Measurements from ENCODE around the gene ACVR1C.
"Not testable (repeated sequence)": the region's sequence is repeated elsewhere in the genome, so short reads cannot be mapped to it uniquely, and the experiment has no call there.

ACVR1C gene

DNA sequence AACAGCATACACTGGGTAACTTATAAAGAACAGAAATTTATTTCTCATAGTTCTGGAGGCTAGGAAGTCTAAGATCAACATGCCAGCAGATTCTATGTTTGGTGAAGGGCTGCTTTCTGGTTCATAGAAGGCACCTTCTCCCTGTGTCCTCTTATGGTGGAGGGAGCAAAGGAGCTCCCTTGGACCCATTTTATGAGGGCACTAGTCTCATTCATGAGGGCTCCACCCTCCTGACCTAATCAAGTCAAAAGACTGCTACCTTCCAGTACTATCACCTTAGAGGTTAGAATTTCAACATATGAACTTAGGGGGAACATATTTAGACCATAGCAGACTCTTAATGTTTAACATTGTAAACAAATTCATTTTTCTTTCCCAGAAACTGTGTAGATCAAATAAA lies 54.5 kb downstream of the ACVR1C start:
- DNase-seq (ENCODE audit: low read depth in 3 of 3): no peak

DNA sequence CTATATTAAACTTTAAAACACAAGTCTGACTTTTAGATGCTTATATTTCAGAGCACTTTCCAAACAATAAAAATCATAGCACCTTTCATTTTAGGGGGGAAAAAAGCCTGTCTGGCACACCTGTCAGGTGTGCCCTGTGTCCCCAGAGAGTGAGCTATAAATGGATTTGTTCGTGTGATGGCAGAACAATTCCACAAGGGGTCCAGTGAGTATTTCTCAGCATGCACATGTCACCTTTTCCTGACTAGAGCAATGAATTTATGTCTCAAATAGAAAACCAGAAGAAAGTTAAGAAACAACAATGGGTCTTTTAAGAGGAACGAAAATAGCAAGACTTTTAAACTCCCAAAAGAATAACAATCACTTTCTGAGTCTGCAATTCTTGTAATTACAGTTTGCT lies 55.9 kb downstream of the ACVR1C start:
- no peak for DNase-seq (ENCODE audit: low read depth in 3 of 3)

DNA sequence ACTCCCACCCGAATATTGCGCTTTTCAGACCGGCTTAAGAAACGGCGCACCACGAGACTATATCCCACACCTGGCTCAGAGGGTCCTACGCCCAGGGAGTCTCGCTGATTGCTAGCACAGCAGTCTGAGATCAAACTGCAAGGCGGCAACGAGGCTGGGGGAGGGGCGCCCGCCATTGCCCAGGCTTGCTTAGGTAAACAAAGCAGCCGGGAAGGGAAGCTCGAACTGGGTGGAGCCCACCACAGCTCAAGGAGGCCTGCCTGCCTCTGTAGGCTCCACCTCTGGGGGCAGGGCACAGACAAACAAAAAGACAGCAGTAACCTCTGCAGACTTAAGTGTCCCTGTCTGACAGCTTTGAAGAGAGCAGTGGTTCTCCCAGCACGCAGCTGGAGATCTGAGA lies 62.0 kb downstream of the ACVR1C start:
- not testable (repeated sequence) for DNase-seq (ENCODE audit: low read depth in 3 of 3)

DNA sequence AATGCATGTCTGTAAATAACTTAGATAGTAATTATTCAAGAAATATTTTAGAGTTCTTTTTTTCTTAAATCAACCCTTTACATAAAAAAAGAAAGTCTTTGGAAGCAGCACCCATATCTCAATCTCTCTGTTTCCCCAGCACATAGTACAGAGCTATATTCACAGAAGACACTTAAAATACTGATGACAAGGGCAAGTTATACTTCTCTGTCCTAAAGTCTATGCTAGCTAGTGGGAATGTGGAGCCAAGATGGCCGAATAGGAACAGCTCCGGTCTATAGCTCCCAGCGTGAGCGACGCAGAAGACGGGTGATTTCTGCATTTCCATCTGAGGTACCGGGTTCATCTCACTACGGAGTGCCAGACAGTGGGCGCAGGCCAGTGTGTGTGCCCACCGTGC lies 62.6 kb downstream of the ACVR1C start:
- DNase-seq (ENCODE audit: low read depth in 3 of 3): not testable (repeated sequence)

DNA sequence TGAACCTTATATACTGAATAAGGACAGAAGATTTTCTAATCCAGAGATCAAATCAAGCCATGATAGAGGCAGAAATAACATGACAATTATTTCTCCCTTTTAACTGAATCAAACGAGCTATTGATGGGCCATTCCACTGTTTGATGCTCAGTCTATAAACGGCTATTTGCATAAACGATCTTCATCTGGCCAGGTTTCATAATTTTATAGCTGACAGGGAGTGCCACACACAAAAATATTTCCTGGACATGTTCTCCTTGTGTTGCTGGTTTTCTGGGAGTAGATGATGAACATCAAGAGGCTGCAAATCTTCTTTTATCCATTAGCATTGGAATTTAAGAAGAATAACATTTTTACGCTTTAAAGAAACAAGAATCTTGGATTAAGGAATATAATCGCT lies 63.1 kb downstream of the ACVR1C start:
- DNase-seq (ENCODE audit: low read depth in 3 of 3): no peak

DNA sequence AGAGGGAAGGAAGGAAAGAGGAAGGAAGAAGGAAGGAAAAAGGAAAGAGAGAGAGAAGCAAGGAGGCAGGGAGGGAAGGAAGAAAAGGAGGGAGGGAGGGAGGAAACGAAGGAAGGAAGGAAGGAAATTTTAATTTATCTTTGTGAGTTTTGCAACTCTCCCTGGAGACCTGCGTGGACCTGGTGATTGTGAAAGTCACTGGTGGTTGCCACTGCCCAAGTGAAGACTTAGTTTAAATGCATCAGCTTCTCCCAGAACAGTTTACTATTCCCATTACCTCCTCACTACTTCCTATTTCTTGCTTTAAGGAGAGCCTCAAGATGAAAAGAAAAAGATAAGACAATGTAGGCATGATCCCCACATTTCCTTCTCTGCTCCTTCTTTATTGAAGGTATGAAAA lies 68.8 kb downstream of the ACVR1C start:
- no peak for DNase-seq (ENCODE audit: low read depth in 3 of 3)

DNA sequence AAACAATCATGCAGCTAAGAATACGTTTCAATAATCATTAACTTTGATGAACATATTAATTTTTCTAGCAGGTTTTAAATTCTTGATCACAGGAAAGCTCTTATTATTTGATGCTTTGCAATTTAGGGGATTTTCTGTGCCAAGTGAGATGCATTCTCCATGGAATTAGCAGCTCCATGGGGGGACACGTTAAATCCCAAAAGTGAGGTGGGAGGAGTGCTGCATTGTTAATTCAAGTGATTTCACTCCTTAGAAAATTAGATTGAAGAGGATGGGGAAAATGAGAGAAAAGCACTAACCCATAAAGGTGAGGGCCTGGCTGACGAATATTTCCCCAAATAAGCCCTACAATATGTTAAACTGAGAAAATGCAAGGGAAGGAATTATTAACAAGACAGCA lies 69.2 kb downstream of the ACVR1C start:
- no peak for DNase-seq (ENCODE audit: low read depth in 3 of 3)

DNA sequence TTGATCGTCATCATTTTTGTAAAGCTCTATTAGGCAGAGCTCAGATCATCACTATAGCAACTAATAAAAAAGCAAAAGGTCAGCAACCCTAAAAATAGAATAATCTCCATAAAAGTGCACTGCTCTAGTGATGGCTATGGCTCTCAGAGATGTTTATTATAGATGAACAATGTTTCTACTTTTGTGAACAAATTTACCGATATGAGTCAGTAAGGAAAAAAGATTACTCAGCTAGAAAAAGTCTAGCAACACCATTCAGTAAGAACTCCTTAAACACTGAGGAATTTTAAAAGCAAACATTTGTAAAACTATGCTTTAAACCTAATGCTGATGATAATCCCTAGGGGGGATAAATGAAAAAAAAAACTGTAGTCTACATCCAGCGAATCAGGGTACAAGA lies 69.6 kb downstream of the ACVR1C start:
- no peak for DNase-seq (ENCODE audit: low read depth in 3 of 3)

DNA sequence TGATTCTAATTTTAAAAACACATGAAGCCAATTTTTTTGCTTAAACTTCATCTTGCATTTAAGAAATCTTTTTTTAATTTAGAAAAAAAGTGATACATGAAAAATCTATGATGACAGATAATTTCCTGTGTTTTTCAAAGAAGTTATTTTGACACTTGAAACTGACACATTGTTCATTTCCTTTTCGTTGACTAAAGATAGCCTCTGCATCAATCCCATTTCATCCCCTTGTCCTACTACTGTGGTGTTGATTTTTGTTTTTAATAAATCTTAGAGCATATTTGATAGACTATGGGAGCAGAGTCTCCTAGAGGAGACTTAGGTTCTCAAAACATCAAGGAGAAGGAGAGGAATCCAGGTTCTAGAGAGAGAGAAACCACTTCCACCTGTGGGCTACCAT lies 70.9 kb downstream of the ACVR1C start:
- no peak for DNase-seq (ENCODE audit: low read depth in 3 of 3)

DNA sequence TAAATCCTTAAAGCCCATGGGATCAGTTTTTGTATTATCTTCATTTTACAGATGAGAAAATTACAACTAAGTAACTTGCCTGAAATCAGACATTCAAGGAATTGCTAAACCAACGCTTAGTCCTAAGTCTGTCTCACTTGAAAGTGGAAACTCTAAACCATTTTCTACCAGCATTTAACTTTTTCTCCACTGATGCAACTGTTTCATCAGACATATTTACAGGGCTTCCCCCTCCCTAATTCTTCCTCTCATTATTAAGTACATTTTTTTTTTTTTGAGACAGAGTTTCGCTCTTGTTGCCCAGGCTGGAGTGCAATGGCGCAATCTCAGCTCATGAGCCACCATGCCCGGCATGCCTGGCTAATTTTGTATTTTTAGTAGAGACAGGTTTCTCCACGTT lies 88.6 kb downstream of the ACVR1C start:
- no peak for DNase-seq (ENCODE audit: low read depth in 3 of 3)

DNA sequence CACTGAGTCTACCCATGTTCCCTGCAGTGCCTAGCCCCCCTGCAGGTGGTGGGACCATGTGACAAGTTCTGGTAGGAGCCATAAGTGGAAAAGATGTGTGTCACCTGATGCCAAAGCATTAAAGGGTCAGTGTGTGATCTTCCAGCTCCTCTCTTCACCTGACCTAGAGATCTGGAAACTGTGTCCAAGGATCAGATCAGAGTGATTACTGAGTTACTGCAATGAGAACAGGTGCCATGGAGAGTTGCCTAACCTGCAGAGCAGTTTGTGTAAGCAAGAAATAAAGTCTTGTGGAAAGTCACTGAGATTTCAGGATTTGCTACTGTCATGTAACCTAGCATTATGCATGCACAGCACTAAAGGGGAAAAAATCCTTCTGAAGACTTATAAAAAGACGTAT lies 90.6 kb downstream of the ACVR1C start:
- no peak for DNase-seq (ENCODE audit: low read depth in 3 of 3)

DNA sequence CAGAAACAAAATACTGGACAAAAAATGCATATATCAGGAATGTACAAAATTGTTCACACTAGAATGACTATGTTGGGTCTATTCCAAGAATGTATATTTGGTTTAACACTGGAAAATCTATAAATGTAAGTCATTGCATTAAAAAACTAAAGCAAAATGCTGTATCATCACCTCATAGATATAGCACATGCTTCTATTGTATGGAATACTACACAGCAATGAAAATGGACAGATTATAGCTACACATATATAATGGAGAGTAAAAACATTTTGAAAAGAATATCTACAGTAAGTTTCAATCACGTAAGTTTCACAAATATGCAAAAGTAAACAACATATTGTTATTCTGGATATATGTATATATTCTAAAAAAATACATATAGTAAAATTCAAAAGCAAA lies 91.8 kb downstream of the ACVR1C start:
- DNase-seq (ENCODE audit: low read depth in 3 of 3): no peak

DNA sequence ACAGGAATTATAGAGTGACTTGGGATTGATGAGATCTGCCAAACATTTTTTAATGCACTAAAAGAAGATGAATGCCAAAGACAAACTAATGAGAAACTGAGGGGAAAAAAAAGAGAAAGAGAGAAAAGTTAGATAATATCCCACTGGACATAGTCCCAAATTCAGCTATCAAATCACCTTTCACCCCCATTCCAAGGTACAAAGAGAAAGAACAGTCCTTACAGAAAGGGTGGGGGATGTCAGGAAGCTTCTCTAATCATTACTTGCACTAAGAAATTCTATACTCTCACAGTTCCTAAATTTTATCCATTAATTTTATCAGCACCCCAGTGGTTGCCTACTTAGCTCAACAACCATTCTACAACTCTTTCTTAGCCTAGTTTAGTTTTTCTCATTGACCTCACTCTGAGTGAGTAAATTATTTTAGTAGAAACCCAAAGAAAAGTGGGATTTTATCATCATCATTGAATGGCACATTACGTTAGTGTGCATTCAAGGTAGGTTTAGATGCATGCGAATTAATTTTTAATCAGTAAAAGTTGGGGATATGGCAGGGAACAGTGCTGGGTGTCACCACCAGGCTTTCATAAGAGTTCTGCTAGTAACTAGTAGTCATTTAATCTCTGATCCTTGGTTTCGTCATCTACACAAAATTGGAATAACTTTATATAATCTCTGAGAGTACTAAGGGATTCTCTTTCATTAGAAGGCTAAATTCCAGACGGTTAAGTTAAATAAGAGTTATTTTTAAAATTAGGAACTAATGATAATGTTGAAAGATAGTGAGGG lies 99.5 kb downstream of the ACVR1C start:
- no peak for DNase-seq (ENCODE audit: low read depth in 3 of 3)

DNA sequence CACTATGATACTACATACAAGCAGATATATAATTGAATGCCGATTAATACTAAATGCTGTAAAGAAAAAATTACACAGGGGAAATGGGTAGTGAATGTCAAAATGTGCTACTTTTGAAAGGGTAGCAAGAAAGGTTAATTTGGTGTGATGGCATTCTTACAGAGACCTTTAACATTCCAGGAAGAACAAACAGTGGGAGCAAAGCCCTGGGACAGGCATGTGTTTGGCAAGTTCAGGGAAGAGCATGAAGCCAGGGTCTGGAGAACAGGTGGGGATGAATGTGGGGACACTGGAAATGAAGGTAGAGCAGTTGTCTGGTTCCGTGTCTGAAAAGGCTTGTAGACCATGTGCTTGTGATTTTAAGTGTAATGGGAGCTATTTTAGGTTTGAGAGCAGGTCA lies 102.6 kb downstream of the ACVR1C start:
- no peak for DNase-seq (ENCODE audit: low read depth in 3 of 3)

DNA sequence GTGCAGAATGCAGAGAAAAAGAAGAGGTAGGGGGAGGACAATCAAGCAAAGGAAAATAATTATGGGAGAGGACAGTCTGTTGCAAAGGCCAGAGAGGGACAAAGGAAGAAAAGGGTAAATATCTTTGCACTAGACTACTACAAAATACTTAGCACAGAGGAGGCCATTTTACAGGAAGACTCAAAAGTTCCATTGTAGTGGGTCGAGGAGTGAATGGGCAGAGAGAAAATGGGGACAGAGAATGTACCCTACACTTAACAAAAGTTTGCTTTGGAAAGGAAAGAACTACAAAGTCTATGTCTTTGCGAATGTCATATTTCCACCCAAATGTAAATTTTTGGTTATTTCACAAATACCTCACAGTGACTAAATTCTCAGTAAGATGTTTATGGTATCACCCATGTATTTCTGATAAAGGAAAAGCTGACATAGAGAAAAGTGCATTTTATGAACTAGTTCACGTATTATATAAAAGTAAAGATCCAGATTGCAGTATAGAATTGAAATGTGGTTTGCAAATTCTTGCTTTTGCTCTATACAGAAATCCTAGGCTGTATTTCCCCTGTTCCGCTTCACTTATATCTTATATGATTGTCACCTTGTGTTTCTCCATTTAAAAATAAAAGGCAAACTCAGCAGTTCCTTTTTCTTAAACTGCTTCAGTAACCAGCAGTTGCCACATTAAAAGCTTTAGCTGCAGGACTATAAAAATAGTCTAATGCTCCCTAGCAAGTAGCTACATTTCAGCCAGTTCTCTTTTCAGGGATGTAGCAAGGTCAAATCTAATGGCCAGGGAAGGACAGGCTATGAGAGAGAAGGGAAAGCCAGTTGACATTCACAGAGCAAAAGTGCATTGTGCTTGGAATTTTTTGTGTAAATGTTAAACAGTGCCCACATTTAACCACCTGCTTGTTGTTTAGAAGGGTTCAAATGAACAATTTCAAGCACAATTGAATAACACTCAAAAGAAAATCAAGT lies 105.1 kb downstream of the ACVR1C start:
- DNase-seq (ENCODE audit: low read depth in 3 of 3): no peak

DNA sequence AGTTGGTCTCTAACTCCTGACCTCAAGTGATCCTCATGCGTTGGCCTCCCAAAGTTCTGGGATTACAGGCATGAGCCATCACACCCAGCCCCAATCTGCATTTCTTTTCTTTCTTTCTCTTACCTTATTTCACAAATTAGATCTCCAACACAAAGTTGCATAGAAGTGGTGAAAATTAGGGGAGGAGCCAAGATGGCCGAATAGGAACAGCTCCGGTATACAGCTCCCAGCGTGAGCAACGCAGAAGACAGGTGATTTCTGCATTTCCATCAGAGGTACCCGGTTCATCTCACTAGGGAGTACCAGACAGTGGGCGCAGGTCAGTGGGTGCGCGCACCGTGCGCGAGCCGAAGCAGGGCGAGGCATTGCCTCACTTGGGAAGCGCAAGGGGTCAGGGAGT lies 113.7 kb downstream of the ACVR1C start:
- DNase-seq (ENCODE audit: low read depth in 3 of 3): not testable (repeated sequence)

DNA sequence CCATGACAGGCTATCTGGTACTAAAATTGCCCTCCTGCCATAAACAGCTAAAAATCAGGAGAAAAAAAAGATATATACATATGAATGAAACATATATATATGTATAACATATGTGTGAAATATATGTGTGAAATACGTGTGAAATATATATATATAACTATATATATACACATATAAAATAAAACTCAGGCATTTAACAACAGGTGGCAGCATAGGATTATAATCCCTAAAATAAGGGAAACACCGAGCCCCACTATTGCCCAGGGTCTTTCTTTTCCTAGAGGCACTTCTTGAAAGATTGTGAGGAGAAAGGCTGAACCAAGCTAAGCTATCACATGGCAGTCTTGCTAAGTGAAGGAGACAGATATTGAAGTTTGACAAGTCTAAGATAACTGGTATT lies 118.9 kb downstream of the ACVR1C start:
- no peak for DNase-seq (ENCODE audit: low read depth in 3 of 3)

DNA sequence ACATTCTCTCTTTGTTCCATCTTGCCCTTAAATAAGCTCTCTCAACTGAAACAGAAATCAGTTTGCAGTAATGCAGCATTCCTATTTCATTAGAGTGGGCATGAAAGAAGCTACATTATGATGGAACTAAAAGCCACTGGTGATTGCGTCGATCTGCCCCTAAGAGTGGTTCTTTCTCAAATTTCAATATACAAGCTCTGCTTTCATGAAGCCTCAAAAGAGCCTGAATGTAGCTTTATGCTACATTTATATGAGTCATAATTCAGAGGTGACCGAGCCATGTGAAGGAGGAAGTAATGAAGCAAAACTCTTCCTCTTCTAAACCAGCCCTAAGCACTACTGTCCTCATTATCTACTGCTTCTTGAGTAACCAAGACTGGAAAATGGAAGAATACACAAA lies 120.0 kb downstream of the ACVR1C start:
- DNase-seq (ENCODE audit: low read depth in 3 of 3): no peak

DNA sequence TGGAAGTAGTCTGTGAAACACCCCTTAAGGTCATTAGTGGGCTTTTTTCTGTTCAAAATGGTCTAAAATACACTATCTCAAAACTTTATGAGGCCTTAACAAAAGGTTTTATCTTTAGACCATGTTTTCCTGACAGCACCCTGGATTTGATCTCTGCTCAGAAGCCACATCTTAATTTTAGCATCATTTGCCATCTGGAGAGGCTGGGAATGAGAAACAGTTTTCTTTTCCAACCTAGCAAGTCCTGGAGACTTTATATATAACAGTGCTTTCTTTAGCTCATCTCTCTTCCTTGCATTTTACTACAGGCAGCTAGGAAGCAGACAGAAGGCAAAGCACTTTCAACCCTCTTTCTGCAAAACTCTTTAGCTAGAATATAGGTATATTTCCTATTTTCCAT lies 122.1 kb downstream of the ACVR1C start:
- no peak for DNase-seq (ENCODE audit: low read depth in 3 of 3)

DNA sequence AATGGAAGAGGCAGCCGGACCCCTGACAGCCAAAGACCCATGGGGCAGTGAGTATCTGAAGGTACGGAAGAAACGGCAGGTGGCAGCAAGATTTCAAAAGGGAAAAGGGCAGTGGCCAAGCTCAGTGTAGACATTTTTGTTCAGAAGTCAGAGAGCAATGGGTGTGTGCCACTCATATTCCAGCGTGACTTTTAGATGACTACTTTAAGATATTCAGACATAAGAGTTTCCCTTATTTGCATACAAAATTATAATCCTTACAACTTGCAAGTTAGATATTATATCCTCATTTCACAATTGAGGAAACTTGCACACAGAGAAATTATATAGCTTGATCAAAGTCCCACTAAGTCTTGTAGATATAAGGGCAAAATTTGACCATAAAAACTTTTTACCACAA lies 124.0 kb downstream of the ACVR1C start:
- DNase-seq (ENCODE audit: low read depth in 3 of 3): no peak

DNA sequence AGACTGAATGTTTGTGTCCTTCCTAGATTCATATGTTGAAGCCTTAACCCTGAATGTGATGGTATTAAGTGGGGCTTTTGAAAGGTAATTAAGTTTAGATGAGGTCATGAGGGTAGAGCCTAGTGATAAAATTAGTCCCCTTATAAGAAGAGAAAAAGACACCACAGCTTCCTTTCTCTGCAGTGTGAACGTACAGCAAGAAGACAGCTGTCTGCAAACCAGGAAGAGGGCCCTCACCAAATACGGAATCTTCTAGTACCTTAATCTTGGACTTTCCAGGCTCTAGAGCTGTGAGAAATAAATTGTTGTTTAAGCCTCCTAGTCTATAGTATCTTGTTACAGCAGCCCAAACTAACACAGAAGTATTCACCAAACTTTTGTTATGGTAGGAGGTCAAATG lies 127.6 kb downstream of the ACVR1C start:
- no peak for DNase-seq (ENCODE audit: low read depth in 3 of 3)

DNA sequence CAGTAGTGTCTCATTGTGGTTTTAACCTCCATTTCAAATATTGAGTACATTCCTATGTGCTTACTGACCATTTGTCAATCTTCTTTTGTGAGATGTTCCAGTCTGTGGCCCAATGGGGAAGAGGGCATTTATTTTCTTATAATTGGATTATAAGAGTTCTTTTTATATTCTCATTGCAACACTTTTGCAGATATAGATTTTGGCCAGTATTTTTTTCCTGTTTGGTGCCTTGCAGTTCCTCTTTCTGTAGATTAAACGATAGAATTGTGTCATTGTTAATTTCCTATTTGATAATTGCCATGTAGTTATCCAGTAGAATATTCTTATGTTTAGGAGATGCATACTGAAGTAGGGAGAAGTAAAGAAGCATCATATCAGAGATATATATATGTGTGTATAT lies 128.3 kb downstream of the ACVR1C start:
- no peak for DNase-seq (ENCODE audit: low read depth in 3 of 3)

DNA sequence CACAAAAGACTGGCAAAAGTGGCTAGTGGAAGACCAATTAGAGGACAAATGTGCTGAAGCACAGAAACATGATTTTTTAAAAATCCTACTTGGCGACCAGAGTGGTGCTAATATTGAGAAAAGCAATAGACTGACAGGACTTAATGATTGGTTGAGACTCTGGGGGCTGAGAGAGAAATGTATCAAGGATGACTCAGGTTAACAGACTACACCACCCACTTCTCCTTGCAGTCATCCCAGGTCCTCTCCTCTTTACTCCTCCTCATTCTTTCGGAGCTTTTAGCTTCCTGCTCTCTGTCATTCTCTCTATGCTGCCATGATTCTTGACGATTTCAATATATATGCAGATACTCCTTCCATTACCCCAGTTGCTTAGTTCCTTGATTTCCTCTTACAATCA lies 130.2 kb downstream of the ACVR1C start:
- no peak for DNase-seq (ENCODE audit: low read depth in 3 of 3)

All from stimulated activated CD4-positive, alpha-beta T cell treated with anti-CD3 and anti-CD28 coated beads, TNF-alpha, amount 100 ng/mL, for 24 hours (primary cell).